HG03097 (cell line): ENCODE results near the gene POF1B.
"Not testable (repeated sequence)": the region's sequence is repeated elsewhere in the genome, so short reads cannot be mapped to it uniquely, and the experiment has no call there.

ENCODE experiments used
- ATAC-seq: cut with Tn5 transposase; IDR thresholded peaks from one replicate; pipeline ENCODE4 v1.9.1; 2021; ENCODE audit not compliant: unreplicated experiment, low FRiP score

POF1B gene

DNA sequence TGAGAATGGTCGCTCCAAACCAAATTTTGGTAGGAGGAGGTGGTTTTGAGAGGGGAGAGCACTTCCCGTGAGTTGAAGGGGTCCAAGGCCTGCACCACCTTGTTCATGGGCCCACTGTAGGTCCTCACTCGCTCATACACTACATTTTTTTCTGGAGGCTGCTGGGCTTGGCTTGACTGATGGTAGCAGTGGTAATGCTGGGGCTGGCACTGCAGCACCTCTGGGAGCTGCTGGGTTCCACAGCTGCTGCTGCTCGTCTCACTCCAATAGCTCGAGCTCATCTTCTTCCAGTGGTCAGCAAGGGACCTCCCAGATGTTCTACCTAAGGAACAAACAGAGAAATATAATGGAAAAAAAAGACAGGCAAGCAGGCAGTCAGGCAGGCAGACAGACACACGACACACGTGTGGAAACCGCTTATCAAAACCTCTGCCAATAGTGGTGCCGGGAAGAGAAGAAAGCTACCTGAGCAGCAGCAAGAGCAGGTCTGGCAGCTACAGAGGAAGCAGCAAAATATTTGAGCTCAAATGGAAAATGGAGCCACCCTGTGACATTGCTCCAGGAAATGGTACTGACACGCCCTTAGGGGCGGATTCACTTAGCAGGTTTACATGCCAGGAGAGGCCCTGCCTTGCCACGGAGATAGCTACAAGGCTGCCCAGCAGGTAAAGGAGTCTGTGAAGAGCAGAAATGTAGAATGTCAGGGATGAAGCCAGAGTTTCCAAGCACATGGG lies at the start of gene POF1B:
Gene POF1B, minus strand, starts transcription at position 492 of the 734 bp plus-strand sequence. Its CDS starts 211 bp downstream, at position 281.
- no peak for ATAC-seq

DNA sequence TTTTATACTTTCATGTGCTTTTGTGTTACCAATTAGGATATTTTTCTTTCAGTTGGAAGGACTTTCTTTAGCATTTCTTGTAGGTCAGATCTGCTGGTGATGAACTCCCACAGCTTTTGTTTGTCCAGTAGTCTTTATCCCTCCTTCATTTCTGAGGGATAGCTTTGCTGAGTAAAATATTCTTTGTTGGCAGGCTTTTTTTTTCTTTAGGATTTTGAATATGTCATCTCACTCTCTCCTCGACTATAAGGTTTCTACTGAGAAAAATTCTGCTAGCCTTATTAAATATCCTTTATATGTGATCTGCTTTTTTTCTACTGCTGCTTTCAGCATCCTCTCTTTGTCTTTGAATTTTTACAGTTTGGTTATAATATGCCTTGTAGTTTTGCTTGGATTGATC lies 49.6 kb upstream of the POF1B start:
- no peak for ATAC-seq

GRCh38 chrX:85419293-85419692 lies 39.8 kb upstream of the POF1B start:
- ATAC-seq = no peak

DNA sequence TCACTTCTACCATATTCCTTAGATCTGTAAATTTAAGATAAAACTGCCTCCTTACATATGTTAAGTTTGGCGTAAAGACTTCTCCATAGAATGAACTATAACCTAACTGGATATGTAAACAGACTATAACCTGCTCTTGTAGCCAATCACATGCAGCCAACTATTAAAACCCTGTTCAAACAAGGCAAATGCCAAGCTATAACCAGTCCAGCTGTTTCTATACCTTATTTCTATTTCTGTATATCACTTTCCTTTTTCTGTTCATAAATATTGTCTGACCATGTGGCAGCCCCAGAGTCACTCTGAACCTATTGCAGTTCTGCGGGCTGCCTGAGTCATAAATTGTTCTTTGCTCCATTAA lies 12.4 kb upstream of the POF1B start:
- no peak for ATAC-seq

DNA sequence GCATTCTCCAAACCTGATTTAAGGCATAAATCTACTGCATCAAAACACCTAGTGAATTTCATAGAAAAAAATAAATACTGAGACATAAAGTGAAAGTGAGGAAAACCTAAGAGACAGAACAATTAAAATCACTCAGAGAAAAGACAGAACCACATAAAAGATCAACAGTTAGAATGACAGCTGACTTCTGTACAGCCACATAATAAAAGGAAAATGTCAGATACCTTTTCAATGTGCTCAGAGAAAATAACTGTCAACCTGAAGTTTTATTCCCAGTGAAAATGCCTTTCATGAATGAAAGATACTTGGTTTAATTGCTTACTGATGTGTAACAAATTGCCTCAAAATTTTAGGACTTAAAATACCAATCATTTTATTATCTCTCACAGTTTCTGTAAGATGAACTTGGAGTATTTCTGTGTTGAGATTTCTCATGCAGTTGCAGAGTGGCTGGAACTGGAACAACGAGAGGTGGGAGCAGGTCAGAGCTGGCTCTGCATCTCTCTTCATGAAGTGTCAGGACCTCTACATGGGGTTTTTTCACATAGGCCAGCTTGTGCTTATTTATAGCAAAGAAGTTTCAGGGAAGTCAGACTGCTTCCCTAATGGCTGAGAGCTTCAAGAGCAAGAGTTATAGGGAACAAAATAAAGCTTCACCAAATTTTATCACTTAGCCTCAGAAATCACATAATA lies 11.9 kb upstream of the POF1B start:
- ATAC-seq = no peak

DNA sequence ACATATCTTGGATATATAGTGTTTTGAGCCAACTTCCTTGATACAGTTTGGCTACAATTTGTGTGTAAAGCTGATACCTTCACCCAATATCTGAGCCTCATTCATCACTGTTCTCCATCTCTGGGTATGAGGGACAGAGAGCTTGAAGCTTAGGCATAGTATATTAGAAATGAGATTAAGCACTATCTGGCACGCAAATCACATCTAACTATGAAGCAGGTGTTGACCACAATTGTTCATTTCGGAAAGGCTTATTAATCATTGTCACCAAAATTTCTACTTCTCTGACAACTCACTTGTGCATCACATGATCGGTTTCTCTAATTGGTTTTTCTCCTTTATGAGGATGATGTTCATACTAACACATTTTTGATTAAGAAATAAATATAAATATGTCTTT lies 2.1 kb upstream of the POF1B start:
- ATAC-seq = no peak

GRCh38 chrX:85378461-85378860 lies 1.0 kb downstream of the POF1B start:
- no peak for ATAC-seq

- ATAC-seq = no peak
Observed at GRCh38 chrX:85375333-85375738, 4.1 kb downstream of the POF1B start.

DNA sequence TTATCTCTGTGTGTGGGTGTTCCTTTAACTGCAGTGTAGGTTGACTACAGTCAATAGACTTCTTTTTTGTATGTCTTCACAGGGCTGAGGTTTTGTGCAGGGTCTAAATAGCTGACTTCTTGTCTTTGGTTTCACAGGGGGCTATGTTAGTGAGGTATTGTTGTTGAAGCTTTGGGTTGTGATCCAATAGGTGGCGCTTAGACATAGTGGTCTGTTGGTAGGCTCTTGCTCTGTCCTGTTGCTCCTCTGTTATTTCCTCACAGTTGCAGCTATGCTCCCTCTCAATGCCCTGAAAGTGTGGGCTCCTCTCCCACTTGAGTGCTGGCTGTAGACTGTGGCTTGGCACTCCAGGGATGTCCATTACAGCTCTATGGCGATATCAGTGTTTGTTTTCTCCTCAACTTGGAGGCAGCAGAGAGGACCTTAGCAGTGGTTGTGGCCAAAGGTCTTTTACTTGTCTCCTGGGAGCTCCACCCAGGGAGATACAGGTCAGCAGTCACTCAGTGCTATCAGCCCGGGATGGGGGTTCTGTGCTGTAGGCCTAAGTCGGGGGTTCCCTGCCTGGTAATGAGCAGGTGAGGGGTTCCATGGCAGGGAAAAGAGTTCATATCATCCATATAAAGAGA lies 14.0 kb downstream of the POF1B start:
- ATAC-seq = no peak

GRCh38 chrX:85359051-85359450 lies 20.4 kb downstream of the POF1B start:
- no peak for ATAC-seq

GRCh38 chrX:85345523-85345922 lies 33.9 kb downstream of the POF1B start:
- no peak for ATAC-seq

- ATAC-seq = no peak
Observed at GRCh38 chrX:85327060-85327333, 52.5 kb downstream of the POF1B start.

DNA sequence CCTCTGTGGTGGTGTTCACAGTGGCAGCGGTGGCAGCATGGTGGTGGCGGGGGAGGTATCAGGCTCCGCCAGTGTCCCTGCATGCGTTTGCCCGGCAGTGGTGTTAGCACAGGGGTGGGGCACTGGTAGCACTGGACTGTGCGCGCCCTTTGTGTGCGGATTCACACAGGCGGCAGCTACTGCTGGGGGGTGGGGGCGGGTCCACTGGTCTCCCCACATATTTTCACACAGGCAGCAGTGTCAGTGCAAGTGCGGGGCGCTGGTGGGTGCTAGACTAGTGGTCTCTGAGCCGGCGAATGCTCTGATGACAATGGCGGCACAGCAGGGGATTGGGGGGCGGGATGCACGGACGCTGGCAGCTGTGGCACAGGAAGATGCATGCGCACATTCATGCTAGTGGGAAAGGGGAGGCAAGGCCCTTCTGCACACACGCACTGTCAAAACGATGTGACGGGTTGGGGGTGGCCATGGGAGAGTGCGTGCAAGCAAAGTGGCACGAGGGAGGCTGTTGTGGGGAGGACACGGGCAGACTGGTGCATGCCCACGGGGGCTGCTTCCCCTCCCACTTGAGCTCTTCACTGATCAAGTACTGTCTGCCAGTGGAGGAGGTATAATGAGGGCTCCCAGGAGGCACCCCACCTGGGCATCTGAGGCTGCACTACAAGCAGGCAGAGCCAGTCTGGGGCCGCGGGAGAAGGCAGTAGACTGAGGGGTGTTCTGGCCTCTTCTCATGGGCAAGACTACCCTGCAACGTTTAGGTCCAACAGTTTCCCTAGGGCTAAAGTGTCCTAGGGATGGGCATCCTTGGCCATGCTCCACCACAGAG lies 53.0 kb downstream of the POF1B start:
- no peak for ATAC-seq

DNA sequence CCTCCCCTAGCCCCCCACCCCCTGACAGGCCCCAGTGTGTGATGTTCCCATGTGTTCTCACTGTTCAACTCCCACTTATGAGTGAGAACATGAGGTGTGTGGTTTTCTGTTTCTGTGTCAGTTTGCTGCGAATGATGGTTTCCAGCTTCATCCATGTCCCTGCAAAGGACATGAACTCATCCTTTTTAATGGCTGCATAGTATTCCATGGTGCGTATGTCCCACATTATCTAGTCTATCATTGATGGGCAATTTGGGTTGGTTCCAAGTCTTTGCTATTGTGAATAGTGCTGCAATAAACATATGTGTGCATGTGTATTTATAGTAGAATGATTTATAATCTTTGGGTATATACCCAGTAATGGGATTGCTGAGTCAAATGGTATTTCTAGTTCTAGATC lies 68.1 kb downstream of the POF1B start:
- not testable (repeated sequence) for ATAC-seq

DNA sequence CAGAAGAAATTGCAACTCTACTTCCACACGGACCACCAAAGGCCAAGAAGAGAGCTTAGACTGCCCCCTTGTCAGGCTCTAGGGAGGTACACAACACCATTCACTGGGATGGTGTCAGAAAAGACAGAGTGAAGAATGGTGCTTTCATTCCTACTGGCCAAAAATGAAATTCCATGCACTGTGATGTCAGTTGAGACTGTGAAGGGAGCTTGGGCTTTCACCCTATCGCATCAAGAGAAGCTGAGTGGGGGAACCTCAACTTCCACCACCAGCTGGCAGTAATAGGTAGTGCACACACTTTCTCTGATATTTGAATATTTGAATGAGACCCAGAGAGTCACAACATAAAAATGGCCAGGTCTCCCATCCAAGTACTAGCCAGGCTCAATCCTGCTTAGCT lies 69.7 kb downstream of the POF1B start:
- ATAC-seq = no peak

DNA sequence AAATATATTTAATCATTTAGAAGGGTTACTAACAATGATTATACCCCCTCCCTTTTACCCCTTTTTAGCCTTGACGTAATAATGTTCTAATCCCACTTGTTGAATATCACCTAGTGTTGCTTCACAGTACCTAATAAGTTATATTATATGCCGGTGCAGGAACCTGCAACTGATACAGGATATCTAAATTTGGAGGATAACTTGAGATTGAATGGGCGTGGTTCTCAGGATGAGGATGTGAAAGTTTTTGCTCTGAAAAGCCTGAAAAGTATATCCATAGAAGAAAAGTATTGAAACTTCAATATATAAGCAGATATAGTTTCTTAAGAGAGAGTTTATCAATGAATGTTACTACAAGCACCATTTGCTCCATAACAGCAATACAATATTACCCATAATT lies 75.9 kb downstream of the POF1B start:
- no peak for ATAC-seq

GRCh38 chrX:85288992-85289723 lies 90.3 kb downstream of the POF1B start:
- ATAC-seq = no peak

DNA sequence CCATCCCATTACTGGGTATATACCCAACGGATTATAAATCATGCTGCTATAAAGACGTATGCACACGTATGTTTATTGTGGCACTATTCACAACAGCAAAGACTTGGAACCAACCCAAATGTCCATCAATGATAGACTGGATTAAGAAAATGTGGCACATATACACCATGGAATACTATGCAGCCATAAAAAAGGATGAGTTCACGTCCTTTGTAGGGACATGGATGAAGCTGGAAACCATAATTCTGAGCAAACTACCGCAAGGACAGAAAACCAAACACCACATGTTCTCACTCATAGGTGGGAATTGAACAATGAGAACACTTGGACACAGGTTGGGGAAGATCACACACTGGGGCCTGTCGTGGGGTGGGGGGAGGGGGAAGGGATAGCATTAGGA lies 94.2 kb downstream of the POF1B start:
- ATAC-seq = not testable (repeated sequence)

DNA sequence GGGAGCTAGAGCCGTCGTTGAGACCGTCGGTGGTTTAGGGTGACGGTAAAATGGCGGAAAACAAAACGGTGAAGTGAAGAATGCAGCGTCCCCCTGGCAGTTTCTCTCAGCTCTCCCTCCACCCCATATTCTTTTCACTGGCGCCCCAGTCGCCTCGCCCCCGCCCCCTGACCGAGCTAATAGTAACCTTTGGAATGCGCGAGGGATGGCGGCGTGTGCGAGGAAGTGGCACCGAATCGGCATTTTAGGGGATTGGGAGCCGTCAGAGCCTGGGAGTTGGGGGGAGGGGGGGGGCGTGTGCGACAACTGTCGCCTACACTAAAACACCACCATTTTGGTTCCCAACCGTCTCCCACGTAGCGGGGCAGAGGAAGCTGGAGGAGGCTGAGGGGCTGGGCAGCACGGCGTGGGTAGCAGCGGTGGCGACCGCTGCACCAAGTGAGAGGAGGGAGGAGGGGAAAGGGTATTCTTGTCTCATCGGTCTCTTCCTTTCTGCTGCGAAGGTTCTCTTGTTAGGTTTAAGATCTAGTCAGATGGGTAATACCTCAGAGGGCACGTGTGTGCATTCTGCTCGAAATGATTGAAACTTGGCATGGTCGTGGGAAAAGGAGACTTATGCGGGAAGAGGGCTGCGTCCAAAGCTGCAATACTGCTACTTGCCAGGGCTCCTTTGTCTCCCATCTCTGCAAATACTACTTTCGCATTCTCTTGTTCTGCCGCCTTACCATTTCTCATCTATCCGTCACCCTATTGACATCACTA lies 134.8 kb downstream of the POF1B start:
- ATAC-seq = no peak
